Smooth muscle cell (in vitro differentiated cells): ENCODE measurements around the gene TMPRSS6. TPM values are rescaled to one million over a fixed set of nuclear protein-coding genes. Genes with fewer than 3 reads are reported as not detected.

ENCODE experiments used
- DNase-seq: peaks from one replicate; lab custom pipeline; 2025; ENCODE audit not compliant: unreplicated experiment; lab: John Stamatoyannopoulos, UW
- H2AFZ ChIP-seq: fragments of 200-600 bp; sonication (generic); 2 replicates; pipeline ENCODE4 v1.6.0; 2016; ENCODE audit warnings: antibody characterized with exemption, low read depth, mild to moderate bottlenecking
- H3F3A ChIP-seq: fragments of 200-600 bp; sonication (generic); 2 replicates; pipeline ENCODE4 v1.6.0; 2017; ENCODE audit warnings: antibody characterized with exemption, low read depth
- H3K27ac ChIP-seq: fragments of 200-600 bp; sonication (generic); 2 replicates; pipeline ENCODE4 v1.5.1; 2016; ENCODE audit warnings: low read depth, mild to moderate bottlenecking
- H3K27me3 ChIP-seq: fragments of 200-600 bp; sonication (generic); 2 replicates; pipeline ENCODE4 v1.6.1; 2016; ENCODE audit warnings: low read depth, mild to moderate bottlenecking
- H3K36me3 ChIP-seq: fragments of 200-600 bp; sonication (generic); 2 replicates; pipeline ENCODE4 v1.5.1; 2016; ENCODE audit warnings: low read depth
- H3K4me1 ChIP-seq: fragments of 200-600 bp; sonication (generic); 2 replicates; pipeline ENCODE4 v1.5.1; 2016; ENCODE audit warnings: low read depth
- H3K4me2 ChIP-seq: fragments of 200-600 bp; sonication (generic); 2 replicates; pipeline ENCODE4 v1.6.0; 2016; ENCODE audit warnings: mild to moderate bottlenecking
- H3K4me3 ChIP-seq: fragments of 200-600 bp; sonication (generic); 2 replicates; pipeline ENCODE4 v1.5.1; 2016; ENCODE audit warnings: mild to moderate bottlenecking
- H3K79me2 ChIP-seq: fragments of 200-600 bp; sonication (generic); 2 replicates; pipeline ENCODE4 v1.6.0; 2016; ENCODE audit warnings: low read depth, mild to moderate bottlenecking
- H3K9ac ChIP-seq: fragments of 200-600 bp; sonication (generic); 2 replicates; pipeline ENCODE4 v1.6.0; 2016; ENCODE audit warnings: low read depth
- H3K9me3 ChIP-seq: fragments of 200-600 bp; sonication (generic); replicated peaks from 2 replicates; pipeline ENCODE4 v1.5.1; 2016; ENCODE audit warnings: low read depth
- H4K20me1 ChIP-seq: fragments of 200-600 bp; sonication (generic); 2 replicates; pipeline ENCODE4 v1.6.0; 2016; ENCODE audit warnings: low read depth
- CTCF ChIP-seq: fragments of 200-600 bp; sonication (generic); IDR thresholded peaks from 2 replicates; pipeline ENCODE4 v1.5.1; 2017; ENCODE audit warnings: borderline replicate concordance, mild to moderate bottlenecking, antibody characterized with exemption; ENCODE audit not compliant: insufficient read depth, poor library complexity, severe bottlenecking
- WGBS: methylation state at CpG from one replicate; pipeline ENCODE4 v1.1.7; 2016; ENCODE audit warnings: low lambda C conversion rate; 5-methylcytosine and 5-hydroxymethylcytosine counted together
- polyA plus RNA-seq: library from polyadenylated mRNA; unstranded; fragments of >200 nt; fragmentation: Nextera tagmentation; extraction: Ambion mirVana; gene quantifications from 2 replicates; pipeline ENCODE4 v1.2.1, GENCODE V29; 2016
- total RNA-seq: library from RNA; depleted of rRNA; stranded (reverse); fragments of >200 nt; gene quantifications from 2 replicates; pipeline ENCODE4 v1.2.3, GENCODE V29; 2014

TMPRSS6 gene
- total and polyA plus RNA-seq, 2 experiments from 2014 or later = not detected

GRCh38 chr22:37037669-37038068 lies 71.8 kb downstream of the TMPRSS6 start:
- Histone ChIP-seq H3K9me3 (no peaks in the 10 kb centered on the region), H3K9ac (no peak overlapping the region), H3K36me3 (no peaks in the 10 kb centered on the region), H4K20me1 (no peaks in the 10 kb centered on the region), H3K4me2 (no peak overlapping the region), H3K27ac (no peak overlapping the region), H3F3A (peaks cover 3% of the 10 kb centered on the region), H2AFZ (no peak overlapping the region), H3K79me2 (no peaks in the 10 kb centered on the region), H3K4me3 (no peak overlapping the region), H3K27me3 (no peaks in the 10 kb centered on the region), H3K4me1 (no peaks in the 10 kb centered on the region)
- DNase-seq = no peak
- TF ChIP-seq CTCF = no peak
- 85% methylated on average over 12 of the region's 14 CpGs for WGBS

DNA sequence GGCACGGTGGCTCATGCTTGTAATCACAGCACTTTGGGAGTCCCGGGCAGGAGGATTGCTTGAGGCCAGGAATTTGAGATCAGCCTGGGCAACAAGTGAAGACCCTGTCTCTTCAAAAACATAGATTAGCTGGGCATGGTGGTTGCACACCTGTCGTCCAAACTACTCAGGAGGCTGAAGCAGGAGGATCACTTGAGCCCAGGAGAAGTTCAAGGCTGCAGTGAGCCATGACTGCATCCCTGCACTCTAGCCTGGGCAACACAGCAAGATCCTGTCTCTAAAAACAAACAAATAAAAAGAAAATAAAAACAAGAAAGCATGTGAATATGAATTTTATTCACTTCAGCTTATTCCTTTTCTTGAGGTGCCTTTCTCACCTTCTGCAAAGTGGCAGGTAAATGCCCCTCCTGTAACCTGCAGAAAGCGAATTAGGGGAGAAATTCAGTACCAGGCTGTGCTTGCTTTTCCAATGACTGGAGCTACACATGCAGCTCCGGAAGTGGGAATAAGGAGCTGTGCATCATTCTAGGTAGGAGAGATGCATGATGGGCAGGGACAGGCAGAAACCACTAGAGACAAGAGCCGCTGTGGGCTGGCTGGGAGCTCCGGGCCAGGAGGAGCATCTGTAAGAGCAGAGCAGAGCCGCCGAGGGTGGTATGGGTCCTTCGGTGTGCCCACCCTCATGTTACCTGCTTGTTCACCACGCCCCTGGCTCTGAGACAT lies 72.7 kb downstream of the TMPRSS6 start:
- Histone ChIP-seq H3K27ac (no peak overlapping the region), H3K9ac (no peak overlapping the region), H3K9me3 (no peaks in the 10 kb centered on the region), H3F3A (peaks cover 3% of the 10 kb centered on the region), H3K79me2 (no peaks in the 10 kb centered on the region), H3K4me2 (no peak overlapping the region), H4K20me1 (no peaks in the 10 kb centered on the region), H3K4me3 (no peak overlapping the region), H3K27me3 (no peaks in the 10 kb centered on the region), H2AFZ (no peak overlapping the region), H3K4me1 (no peaks in the 10 kb centered on the region), H3K36me3 (no peaks in the 10 kb centered on the region)
- no peak for TF ChIP-seq CTCF
- DNase-seq = no peak
- WGBS = 90% methylated on average over 11 of the region's 11 CpGs

DNA sequence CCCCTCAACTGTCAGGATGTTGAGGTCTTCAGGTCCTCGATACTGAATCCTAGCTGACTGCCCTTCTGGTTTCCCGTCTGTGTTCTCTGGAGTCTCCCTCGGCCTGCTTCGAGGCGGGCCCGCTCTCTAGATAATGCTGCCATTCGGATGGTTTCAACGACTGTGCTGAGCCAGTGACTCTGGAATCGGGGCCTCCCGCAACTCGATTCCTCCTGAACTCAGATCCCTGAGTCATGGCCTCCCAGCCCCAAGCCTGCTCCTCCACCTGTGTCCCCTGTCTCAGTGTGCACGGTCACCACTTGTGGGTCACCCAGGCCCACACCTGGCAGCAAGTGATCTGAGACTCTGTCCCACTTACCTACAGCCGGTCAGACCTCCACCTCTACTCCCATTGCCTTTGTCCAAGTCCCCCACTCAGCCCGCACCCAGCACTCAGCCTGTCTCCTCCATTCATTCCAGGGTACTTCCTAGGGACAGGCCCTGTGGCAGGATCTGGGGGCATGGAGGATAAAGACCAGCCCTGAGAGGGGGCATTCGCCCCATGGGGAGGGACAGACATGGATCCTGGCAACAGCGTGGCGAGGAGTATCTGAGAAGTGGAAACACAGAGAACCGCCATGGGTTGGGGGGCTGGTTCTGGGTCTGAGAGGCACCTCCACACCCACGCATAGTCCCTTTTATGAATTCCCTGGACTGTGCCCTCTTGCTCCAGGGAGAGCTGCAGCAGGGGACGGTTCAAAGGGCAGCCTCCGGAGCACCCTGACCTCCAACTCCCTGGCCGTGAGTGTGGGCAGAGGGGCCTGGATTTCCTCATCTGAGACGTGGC lies 75.7 kb downstream of the TMPRSS6 start:
- peaks cover 3% of the 10 kb centered on the region for H3F3A ChIP-seq
- H3K79me2 ChIP-seq = no peaks in the 10 kb centered on the region
- no peaks in the 10 kb centered on the region for H3K9me3 ChIP-seq
- H3K4me2 ChIP-seq = no peak overlapping the region
- no peaks in the 10 kb centered on the region for H3K36me3 ChIP-seq
- H3K9ac ChIP-seq = no peak overlapping the region
- no peak overlapping the region for H3K4me3 ChIP-seq
- no peak overlapping the region for H2AFZ ChIP-seq
- no peak for DNase-seq
- TF ChIP-seq CTCF = no peak
- H3K27ac ChIP-seq = no peak overlapping the region
- H3K4me1 ChIP-seq = no peaks in the 10 kb centered on the region
- H4K20me1 ChIP-seq = no peaks in the 10 kb centered on the region
- WGBS = 84% methylated on average over 23 of the region's 23 CpGs
- no peaks in the 10 kb centered on the region for H3K27me3 ChIP-seq
